K562 (cell line): ENCODE results near the gene IFITM2. TPM values are rescaled to one million over a fixed set of nuclear protein-coding genes. Genes with fewer than 3 reads are reported as not detected.

Experiments
- ATAC-seq: fragments of 200-7000 bp; cut with Tn5 transposase; 3 replicates; pipeline ENCODE4 v1.9.1; 2020; ENCODE audit warnings: moderate library complexity
- BruUV-seq: library from RNA; stranded (reverse); fragments of 400-500 nt; replicated peaks from 2 replicates; lab custom pipeline; 2021; lab: Mats Ljungman, UMichigan
- CTCF ChIA-PET: fragments of 300-600 bp; formaldehyde crosslinking; extraction: SDS; loops from one replicate; lab custom pipeline; 2021; ENCODE audit warnings: low intra/inter-chr PET ratio; lab: Yijun Ruan, JAX
- POLR2A ChIA-PET: fragments of 300-600, 350-650 bp; sonication (Branson Sonifier 250); formaldehyde crosslinking; extraction: SDS; loops from one replicate; lab custom pipeline; 2021; ENCODE audit warnings: antibody characterized with exemption, inconsistent platforms; lab: Yijun Ruan, JAX
- DNase-seq, 4 experiments: peaks; one replicate each; pipeline versions ENCODE4 v3.0.0 to v3.0.0-alpha.2; 2011 to 2018; ENCODE audit warnings: low spot score in 3 of 4, mixed read lengths in 3 of 4; ENCODE audit errors: extremely low read depth in 1 of 4
- FAIRE-seq: peaks from 2 replicates; lab custom pipeline; 2011; peaks lifted over from hg19 to GRCh38; lab: Jason Lieb, UNC
- H2AFZ ChIP-seq: 2 replicates; pipeline ENCODE4 v1.6.0; 2011; ENCODE audit warnings: low read depth, low read length, control low read depth, inconsistent platforms
- H3K27ac ChIP-seq: fragments of 200-600 bp; 3 replicates; pipeline ENCODE4 v1.8.0; 2011; ENCODE audit warnings: low read depth, mild to moderate bottlenecking, control low read depth, inconsistent platforms, low read length, moderate library complexity, mixed read lengths; ENCODE audit errors: extremely low read depth
- H3K27me3 ChIP-seq, 2 experiments: fragments of 300-600 bp in 1 of 2; 2 replicates in 1 of 2; 3 replicates in 1 of 2; pipeline versions ENCODE4 v1.6.0 to v1.8.0; 2011; ENCODE audit warnings: inconsistent platforms in 2 of 2, low read length in 2 of 2, mild to moderate bottlenecking in 1 of 2, mixed read lengths in 1 of 2, moderate library complexity in 1 of 2; ENCODE audit not compliant: control insufficient read depth in 2 of 2, insufficient read depth in 2 of 2
- H3K36me3 ChIP-seq: fragments of 300-600 bp; 3 replicates; pipeline ENCODE4 v1.8.0; 2011; ENCODE audit warnings: mild to moderate bottlenecking, low read length, inconsistent platforms; ENCODE audit not compliant: control insufficient read depth, insufficient read depth
- H3K4me1 ChIP-seq, 2 experiments: fragments of 200-600 bp in 1 of 2; replicated peaks in 1 of 2; 2 replicates in 1 of 2; 3 replicates in 1 of 2; pipeline versions ENCODE4 v1.5.1 to v1.8.0; 2011; ENCODE audit warnings: inconsistent platforms in 2 of 2, low read length in 2 of 2, mild to moderate bottlenecking in 1 of 2, mixed read lengths in 1 of 2, moderate library complexity in 1 of 2; ENCODE audit not compliant: control insufficient read depth in 2 of 2, insufficient read depth in 2 of 2
- H3K4me2 ChIP-seq: 2 replicates; pipeline ENCODE4 v1.6.1; 2011; ENCODE audit warnings: low read length, control low read depth, inconsistent platforms, mixed read lengths; ENCODE audit not compliant: insufficient read depth
- H3K4me3 ChIP-seq: fragments of 200-600 bp; sonication (generic), shearing (Covaris generic); 2 replicates; pipeline ENCODE4 v1.5.1; 2016; ENCODE audit warnings: control low read depth, inconsistent platforms
- H3K79me2 ChIP-seq: fragments of 200-600 bp; 3 replicates; pipeline ENCODE4 v1.8.0; 2011; ENCODE audit warnings: low read length, inconsistent platforms; ENCODE audit not compliant: control insufficient read depth, insufficient read depth
- H3K9ac ChIP-seq, 2 experiments: 2 replicates each; pipeline versions ENCODE4 v1.6.0 to v1.6.1; 2011; ENCODE audit warnings: low read depth in 2 of 2, low read length in 2 of 2, control low read depth in 1 of 2, inconsistent platforms in 1 of 2, mild to moderate bottlenecking in 1 of 2, mixed read lengths in 1 of 2; ENCODE audit not compliant: insufficient read depth in 1 of 2
- H3K9me1 ChIP-seq: one replicate; pipeline ENCODE4 v1.6.0; 2011; ENCODE audit warnings: inconsistent platforms, mild to moderate bottlenecking, low read length, moderate library complexity; ENCODE audit not compliant: control insufficient read depth, insufficient read depth
- H3K9me3 ChIP-seq: replicated peaks from 2 replicates; pipeline ENCODE4 v1.5.1; 2011; ENCODE audit warnings: low read depth, low read length, inconsistent platforms; ENCODE audit not compliant: control insufficient read depth, insufficient read depth
- H4K20me1 ChIP-seq: replicated peaks from 2 replicates; pipeline ENCODE4 v1.6.1; 2011; ENCODE audit warnings: low read length, inconsistent platforms, mixed read lengths; ENCODE audit not compliant: control insufficient read depth, insufficient read depth
- C11orf30 ChIP-seq: fragments of 450-650 bp; IDR thresholded peaks from 2 replicates; pipeline ENCODE4 v1.6.1; 2016; ENCODE audit warnings: low read depth, mild to moderate bottlenecking
- CBFA2T2 ChIP-seq: fragments of 450-650 bp; conservative IDR thresholded peaks from 2 replicates; pipeline ENCODE4 v1.6.1; 2017; ENCODE audit warnings: mild to moderate bottlenecking
- CBX5 ChIP-seq: IDR thresholded peaks from 2 replicates; pipeline ENCODE4 v1.6.1; 2014; ENCODE audit warnings: low read depth, borderline replicate concordance
- EGR1 ChIP-seq: fragments of 450-650 bp; conservative IDR thresholded peaks from 2 replicates; pipeline ENCODE4 v1.6.1; 2017; ENCODE audit warnings: mild to moderate bottlenecking
- GATA2 ChIP-seq: sonication (generic); formaldehyde crosslinking; IDR thresholded peaks from 2 replicates; pipeline ENCODE4 v1.4.0; 2020; ENCODE audit warnings: mild to moderate bottlenecking, missing genetic modification reagents
- IFI16 ChIP-seq: fragments of 250-450 bp; sonication (Bioruptor Pico); IDR thresholded peaks from 2 replicates; pipeline ENCODE4 v2.1.2; 2022; ENCODE audit warnings: mild to moderate bottlenecking, inconsistent platforms
- L3MBTL2 ChIP-seq: fragments of 450-650 bp; IDR thresholded peaks from 2 replicates; pipeline ENCODE4 v1.6.1; 2016; ENCODE audit warnings: mild to moderate bottlenecking, moderate library complexity
- NKRF ChIP-seq: fragments of 450-650 bp; IDR thresholded peaks from 2 replicates; pipeline ENCODE4 v1.6.1; 2016; ENCODE audit warnings: borderline replicate concordance
- TSC22D4 ChIP-seq: fragments of 450-650 bp; IDR thresholded peaks from 2 replicates; pipeline ENCODE4 v1.6.1; 2016; ENCODE audit warnings: missing genetic modification characterization, missing biosample characterization, control low read depth
- USF2 ChIP-seq: sonication (generic); formaldehyde crosslinking; IDR thresholded peaks from 2 replicates; pipeline ENCODE4 v1.5.0; 2020; ENCODE audit warnings: missing genetic modification reagents
- ZNF263 ChIP-seq: sonication (generic); formaldehyde crosslinking; IDR thresholded peaks from 2 replicates; pipeline ENCODE4 v1.8.0; 2022; ENCODE audit warnings: mild to moderate bottlenecking, missing genetic modification reagents, borderline replicate concordance
- WGBS: fragments of 100-300 bp; shearing (Covaris generic); methylation state at CpG from one replicate; pipeline ENCODE4 v1.1.6; 2016; ENCODE audit warnings: low coverage, mixed read lengths; ENCODE audit not compliant: insufficient coverage; ENCODE audit errors: missing lambda C conversion rate; 5-methylcytosine and 5-hydroxymethylcytosine counted together
- in situ Hi-C: fragments of 300-500 bp; cut with MboI; formaldehyde crosslinking; loops from 4 replicates; pipeline ENCODE4 v1.15.0; 2018; ENCODE audit warnings: inconsistent platforms, mixed read lengths
- intact Hi-C: fragments of 100-400 bp; cut with micrococcal nuclease; formaldehyde crosslinking; loops from 2 replicates; pipeline ENCODE4 v1.14.2; 2022
- polyA plus RNA-seq, 8 experiments: library from polyadenylated mRNA; depleted of rRNA in 4 of 8; stranded (reverse) in 5 of 8; unstranded in 3 of 8; fragments of >200 nt; fragmentation: Nextera tagmentation in 2 of 8; fragmentation: Illumina TruSeq in 1 of 8; extraction: Ambion mirVana in 2 of 8; extraction: Trizol in 1 of 8; gene quantifications; 2 replicates each; pipeline versions ENCODE4 v1.2.1 to v1.2.3, GENCODE V29; 2011 to 2014; ENCODE audit warnings: inconsistent platforms in 1 of 8, missing spikeins in 1 of 8
- total RNA-seq, 7 experiments: library from RNA; depleted of rRNA in 6 of 7; stranded (reverse); fragments of >200 nt in 6 of 7; fragmentation: Illumina TruSeq in 2 of 7; extraction: Trizol in 2 of 7; gene quantifications; 2 replicates each; pipeline versions ENCODE4 v1.2.1 to v1.2.3, GENCODE V29; 2011 to 2021; ENCODE audit warnings: low replicate concordance in 1 of 7
- TF ChIP-seq, protein P1 (sequence below): sonication (generic); formaldehyde crosslinking; IDR thresholded peaks from 2 replicates; pipeline ENCODE4 v1.8.0; 2022; ENCODE audit warnings: mild to moderate bottlenecking, missing genetic modification reagents
- TF ChIP-seq, protein P2 (sequence below), 3 experiments: fragments of 200-800 bp in 1 of 3; sonication (Bioruptor generic) in 1 of 3; sonication (generic) in 1 of 3; formaldehyde crosslinking in 1 of 3; IDR thresholded peaks; 2 replicates each; pipeline versions ENCODE4 v1.6.1 to v1.8.0; 2016 to 2022; ENCODE audit warnings: mild to moderate bottlenecking in 2 of 3, missing compliant biosample characterization in 2 of 3, missing genetic modification characterization in 2 of 3, missing genetic modification reagents in 1 of 3
- TF ChIP-seq, protein P3 (sequence below), 3 experiments: IDR thresholded peaks in 2 of 3; conservative IDR thresholded peaks in 1 of 3; 2 replicates each; pipeline ENCODE4 v1.5.1; 2011 to 2012; ENCODE audit warnings: low read length in 3 of 3, mild to moderate bottlenecking in 3 of 3, control low read depth in 2 of 3, improper control_type of control experiment in 1 of 3, inconsistent platforms in 1 of 3, low read depth in 1 of 3, mixed read lengths in 1 of 3, moderate library complexity in 1 of 3; ENCODE audit not compliant: insufficient read depth in 2 of 3

Gene IFITM2
- total and polyA plus RNA-seq, 9 of the 15 experiments (the other 6 are each of a cell fraction or from before 2014, with no cell fraction given), result 52.8 to 4,872 (median 356) TPM

DNA sequence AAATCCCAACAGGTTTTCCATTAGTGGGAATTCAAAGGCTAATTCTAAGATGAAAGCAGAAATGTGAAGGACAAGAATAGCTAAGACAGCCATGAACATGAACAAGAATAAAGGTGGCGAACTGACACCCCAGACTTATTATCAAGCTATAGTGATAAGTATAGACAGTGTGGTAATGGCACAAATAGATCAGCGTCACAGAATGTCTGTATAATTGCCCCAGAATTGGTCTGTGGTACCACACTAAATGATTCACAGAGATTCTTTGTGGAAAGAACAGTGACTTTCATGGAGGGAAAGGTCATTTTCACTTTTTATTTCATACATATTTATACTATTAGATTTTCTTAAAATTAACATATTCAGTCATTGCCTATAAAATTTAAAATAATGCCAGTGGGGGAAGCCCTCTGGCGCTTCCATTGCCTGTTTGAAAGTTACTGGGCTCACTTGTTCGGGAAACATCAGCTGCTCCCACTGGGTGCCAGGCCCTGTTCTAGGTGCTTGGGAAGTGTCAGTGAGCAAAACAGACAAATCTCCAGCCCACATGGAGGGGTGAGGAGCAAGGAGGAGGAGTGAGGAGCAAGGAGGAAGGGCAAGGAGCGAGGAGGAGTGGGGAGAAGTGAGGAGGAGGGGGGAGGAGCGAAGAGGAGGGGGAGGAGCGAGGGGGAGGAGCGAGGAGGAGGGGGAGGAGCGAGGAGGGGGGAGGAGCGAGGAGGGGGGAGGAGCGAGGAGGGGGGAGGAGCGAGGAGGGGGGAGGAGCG lies 40.8 kb upstream of the IFITM2 start:
- POLR2A ChIA-PET, result interaction anchor here (0.5 to 3.4 kb wide), 7 partner anchors 9 to 427 kb away, joined by 3 to 14 read pairs (median 5); partner anchors contain the start of gene NLRP6
- WGBS, result 94% methylated on average over 4 of the region's 13 CpGs
- peaks cover 19 to 27% of the 10 kb centered on the region in 2 experiments; a peak in 4 of 5 replicates for H3K4me1 ChIP-seq
- H3K9me1 ChIP-seq, result no peaks in the 10 kb centered on the region
- in situ Hi-C loops, result no loop called here
- no peak overlapping the region for H3K4me3 ChIP-seq
- H3K4me2 ChIP-seq, result peak overlapping the region; percentile 51; the same call in 1 of the 2 replicates
- no TSS peak for BruUV-seq
- ATAC-seq, result no peak
- H4K20me1 ChIP-seq, result no peaks in the 10 kb centered on the region
- no peak overlapping the region for H3K9ac ChIP-seq
- H3K9me3 ChIP-seq, result peaks cover 8% of the 10 kb centered on the region
- peak overlapping the region; percentile 81 for H2AFZ ChIP-seq
- no peaks in the 10 kb centered on the region for H3K27me3 ChIP-seq
- peaks cover 10% of the 10 kb centered on the region; the same call in 1 of the 3 replicates for H3K79me2 ChIP-seq
- FAIRE-seq, result no peak
- DNase-seq, result peak; percentile 52 to 89 (median 84)
- TF ChIP-seq L3MBTL2 (no peak), GATA2 (CRISPR knock-in tag) (no peak), IFI16 (CRISPR knock-in tag) (no peak), EGR1 (0 out of 2 replicates have a peak, but pooled peaks have one; percentile 23), TSC22D4 (tag) (no peak), NKRF (no peak), ZNF263 (CRISPR knock-in tag) (peak; percentile 97), CBFA2T2 (no peak), CBX5 (peak; percentile 73; the same call in 1 of the 2 replicates), C11orf30 (no peak), USF2 (CRISPR knock-in tag) (no peak)
- TF ChIP-seq, protein P1, sequence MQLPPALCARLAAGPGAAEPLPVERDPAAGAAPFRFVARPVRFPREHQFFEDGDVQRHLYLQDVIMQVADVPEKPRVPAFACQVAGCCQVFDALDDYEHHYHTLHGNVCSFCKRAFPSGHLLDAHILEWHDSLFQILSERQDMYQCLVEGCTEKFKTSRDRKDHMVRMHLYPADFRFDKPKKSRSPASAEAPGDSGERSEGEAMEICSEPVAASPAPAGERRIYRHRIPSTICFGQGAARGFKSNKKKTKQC, result no peak
- TF ChIP-seq, protein P2, sequence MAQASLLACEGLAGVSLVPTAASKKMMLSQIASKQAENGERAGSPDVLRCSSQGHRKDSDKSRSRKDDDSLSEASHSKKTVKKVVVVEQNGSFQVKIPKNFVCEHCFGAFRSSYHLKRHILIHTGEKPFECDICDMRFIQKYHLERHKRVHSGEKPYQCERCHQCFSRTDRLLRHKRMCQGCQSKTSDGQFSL (CRISPR knock-in tag; IDR thresholded peaks at IDR 0.05), result no peak
- TF ChIP-seq, protein P2 (tag; IDR thresholded peaks at IDR 0.05), result 0 out of 4 replicates have a peak, but pooled peaks of 1 of the 2 experiments have one; percentile 30
- TF ChIP-seq, protein P3, sequence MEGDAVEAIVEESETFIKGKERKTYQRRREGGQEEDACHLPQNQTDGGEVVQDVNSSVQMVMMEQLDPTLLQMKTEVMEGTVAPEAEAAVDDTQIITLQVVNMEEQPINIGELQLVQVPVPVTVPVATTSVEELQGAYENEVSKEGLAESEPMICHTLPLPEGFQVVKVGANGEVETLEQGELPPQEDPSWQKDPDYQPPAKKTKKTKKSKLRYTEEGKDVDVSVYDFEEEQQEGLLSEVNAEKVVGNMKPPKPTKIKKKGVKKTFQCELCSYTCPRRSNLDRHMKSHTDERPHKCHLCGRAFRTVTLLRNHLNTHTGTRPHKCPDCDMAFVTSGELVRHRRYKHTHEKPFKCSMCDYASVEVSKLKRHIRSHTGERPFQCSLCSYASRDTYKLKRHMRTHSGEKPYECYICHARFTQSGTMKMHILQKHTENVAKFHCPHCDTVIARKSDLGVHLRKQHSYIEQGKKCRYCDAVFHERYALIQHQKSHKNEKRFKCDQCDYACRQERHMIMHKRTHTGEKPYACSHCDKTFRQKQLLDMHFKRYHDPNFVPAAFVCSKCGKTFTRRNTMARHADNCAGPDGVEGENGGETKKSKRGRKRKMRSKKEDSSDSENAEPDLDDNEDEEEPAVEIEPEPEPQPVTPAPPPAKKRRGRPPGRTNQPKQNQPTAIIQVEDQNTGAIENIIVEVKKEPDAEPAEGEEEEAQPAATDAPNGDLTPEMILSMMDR (IDR thresholded peaks at IDR 0.05 in 2 of 3, conservative IDR thresholded peaks at IDR 0.05 in 1 of 3; ENCODE audit: insufficient read depth in 2 of 3, low read depth in 1 of 3, low read length in 3 of 3), result no peak
- H3K36me3 ChIP-seq, result no peaks in the 10 kb centered on the region
- CTCF ChIA-PET, result no interaction called here
- H3K27ac ChIP-seq, result no peak overlapping the region
- intact Hi-C loops, result loop anchor here (5.0 kb wide), 2 partner anchors 45 to 85 kb away; partner anchors contain the start of gene IFITM1
